Epithelial cell of proximal tubule (primary cell): ENCODE results near the gene TMEM82. TPM values are rescaled to one million over a fixed set of nuclear protein-coding genes. Genes with fewer than 3 reads are reported as not detected.

Source experiments
- DNase-seq: peaks from one replicate; pipeline ENCODE4 v3.0.0-alpha.2; 2011; ENCODE audit warnings: low read depth
- H3K4me3 ChIP-seq: 2 replicates; pipeline ENCODE4 v1.5.1; 2011; ENCODE audit warnings: low read depth, mild to moderate bottlenecking, low read length
- CTCF ChIP-seq: conservative IDR thresholded peaks from 2 replicates; pipeline ENCODE4 v1.5.1; 2012; ENCODE audit warnings: low read depth, mild to moderate bottlenecking, low read length
- total RNA-seq: library from RNA; depleted of rRNA; stranded (reverse); fragments of >200 nt; gene quantifications from 2 replicates; pipeline ENCODE4 v1.2.3, GENCODE V29; 2015

Gene TMEM82
- total RNA-seq, 1 donor from 2014 or later = not detected

- no peak overlapping the region for H3K4me3 ChIP-seq
- no peak for TF ChIP-seq CTCF
- DNase-seq = no peak
Observed at GRCh38 chr1:15786581-15786980, 44.3 kb downstream of the TMEM82 start.

GRCh38 chr1:15788624-15789301 is 46.5 kb downstream of the TMEM82 start:
- DNase-seq = no peak
- H3K4me3 ChIP-seq = no peak overlapping the region
- no peak for TF ChIP-seq CTCF

GRCh38 chr1:15796086-15796462 is 53.8 kb downstream of the TMEM82 start:
- H3K4me3 ChIP-seq = no peak overlapping the region
- no peak for DNase-seq
- TF ChIP-seq CTCF = no peak

Other genes with a start within 250 kb of the TMEM82 start
- 10.3 and 24.2 TPM in 2 replicates for gene CASP9, start 218.3 kb upstream of the TMEM82 start, total RNA-seq
- 9.8 and 13.5 TPM in 2 replicates for gene DNAJC16, start 215.7 kb upstream of the TMEM82 start, total RNA-seq
- gene AGMAT, start 157.4 kb upstream of the TMEM82 start, total RNA-seq = 3.2 and 3.8 TPM in 2 replicates
- gene DDI2, start 125.0 kb upstream of the TMEM82 start, total RNA-seq = 8.4 and 8.5 TPM in 2 replicates
- gene PLEKHM2, start 58.2 kb upstream of the TMEM82 start, total RNA-seq = 33.9 and 42.8 TPM in 2 replicates
- gene SLC25A34, start 6.2 kb upstream of the TMEM82 start, total RNA-seq = 0.07 and 0.75 TPM in 2 replicates
- 194 and 246 TPM in 2 replicates for gene FBLIM1, start 16.3 kb downstream of the TMEM82 start, total RNA-seq
- gene UQCRHL, start 65.2 kb downstream of the TMEM82 start, total RNA-seq = 1.4 and 2.0 TPM in 2 replicates
- 10.4 and 10.6 TPM in 2 replicates for gene SPEN, start 105.2 kb downstream of the TMEM82 start, total RNA-seq
- gene ZBTB17, start 233.6 kb downstream of the TMEM82 start, total RNA-seq = 22.5 and 23.6 TPM in 2 replicates